MM.1S (cell line): ENCODE results near the gene DACT2.
"Not testable (repeated sequence)": the region's sequence is repeated elsewhere in the genome, so short reads cannot be mapped to it uniquely, and the experiment has no call there.

Source experiments
- DNase-seq: peaks from one replicate; pipeline ENCODE4 v3.0.0-alpha.2; 2015
- H2AFZ ChIP-seq: fragments of 300-600 bp; sonication (generic); 2 replicates; pipeline ENCODE4 v1.6.0; 2016; ENCODE audit warnings: antibody characterized with exemption, low read length
- H3F3A ChIP-seq: fragments of 300-600 bp; sonication (generic); 2 replicates; pipeline ENCODE4 v1.6.1; 2016; ENCODE audit warnings: mild to moderate bottlenecking, antibody characterized with exemption, low read length, moderate library complexity, mixed read lengths; ENCODE audit not compliant: insufficient read depth
- H3K27ac ChIP-seq: fragments of 300-600 bp; sonication (generic); 2 replicates; pipeline ENCODE4 v1.5.1; 2016; ENCODE audit warnings: mild to moderate bottlenecking, low read length
- H3K27me3 ChIP-seq: fragments of 300-600 bp; sonication (generic); replicated peaks from 2 replicates; pipeline ENCODE4 v1.6.0; 2016; ENCODE audit warnings: low read length; ENCODE audit not compliant: insufficient read depth
- H3K36me3 ChIP-seq: fragments of 300-600 bp; sonication (generic); replicated peaks from 2 replicates; pipeline ENCODE4 v1.6.1; 2016; ENCODE audit warnings: mild to moderate bottlenecking, low read length, mixed read lengths; ENCODE audit not compliant: insufficient read depth
- H3K4me1 ChIP-seq: fragments of 300-600 bp; sonication (generic); 2 replicates; pipeline ENCODE4 v1.6.1; 2016; ENCODE audit warnings: low read length, mixed read lengths
- H3K4me2 ChIP-seq: fragments of 300-600 bp; sonication (generic); 2 replicates; pipeline ENCODE4 v1.6.0; 2016; ENCODE audit warnings: low read depth, low read length
- H3K4me3 ChIP-seq: fragments of 300-600 bp; sonication (generic); 2 replicates; pipeline ENCODE4 v1.5.1; 2016; ENCODE audit warnings: low read length, mixed read lengths
- H3K79me2 ChIP-seq: fragments of 300-600 bp; sonication (generic); 2 replicates; pipeline ENCODE4 v1.6.1; 2016; ENCODE audit warnings: mixed run types, low read length, mixed read lengths
- H3K9ac ChIP-seq: fragments of 300-600 bp; sonication (generic); 2 replicates; pipeline ENCODE4 v1.6.1; 2016; ENCODE audit warnings: low read length, mixed read lengths
- H3K9me2 ChIP-seq: fragments of 300-600 bp; sonication (generic); replicated peaks from 2 replicates; pipeline ENCODE4 v1.6.1; 2016; ENCODE audit warnings: mild to moderate bottlenecking, low read length, mixed read lengths; ENCODE audit not compliant: insufficient read depth
- H3K9me3 ChIP-seq: fragments of 300-600 bp; sonication (generic); replicated peaks from 2 replicates; pipeline ENCODE4 v1.6.1; 2016; ENCODE audit warnings: mild to moderate bottlenecking, low read length, mixed read lengths; ENCODE audit not compliant: insufficient read depth
- H4K20me1 ChIP-seq: fragments of 300-600 bp; sonication (generic); 2 replicates; pipeline ENCODE4 v1.6.1; 2016; ENCODE audit warnings: mild to moderate bottlenecking, low read length, moderate library complexity, mixed read lengths; ENCODE audit not compliant: insufficient read depth
- CTCF ChIP-seq: fragments of 300-600 bp; sonication (generic); IDR thresholded peaks from 2 replicates; pipeline ENCODE4 v1.5.1; 2016; ENCODE audit warnings: antibody characterized with exemption, low read length, mixed read lengths
- EZH2 ChIP-seq: fragments of 300-600 bp; sonication (generic); optimal IDR thresholded peaks from 2 replicates; pipeline ENCODE3; 2017; ENCODE audit warnings: low read depth, mild to moderate bottlenecking, antibody characterized with exemption, low read length, mixed read lengths
- EZH2phosphoT487 ChIP-seq: fragments of 300-600 bp; sonication (generic); IDR thresholded peaks from 2 replicates; pipeline ENCODE4 v1.6.1; 2018; ENCODE audit warnings: antibody characterized with exemption, low read length

The DACT2 gene

DNA sequence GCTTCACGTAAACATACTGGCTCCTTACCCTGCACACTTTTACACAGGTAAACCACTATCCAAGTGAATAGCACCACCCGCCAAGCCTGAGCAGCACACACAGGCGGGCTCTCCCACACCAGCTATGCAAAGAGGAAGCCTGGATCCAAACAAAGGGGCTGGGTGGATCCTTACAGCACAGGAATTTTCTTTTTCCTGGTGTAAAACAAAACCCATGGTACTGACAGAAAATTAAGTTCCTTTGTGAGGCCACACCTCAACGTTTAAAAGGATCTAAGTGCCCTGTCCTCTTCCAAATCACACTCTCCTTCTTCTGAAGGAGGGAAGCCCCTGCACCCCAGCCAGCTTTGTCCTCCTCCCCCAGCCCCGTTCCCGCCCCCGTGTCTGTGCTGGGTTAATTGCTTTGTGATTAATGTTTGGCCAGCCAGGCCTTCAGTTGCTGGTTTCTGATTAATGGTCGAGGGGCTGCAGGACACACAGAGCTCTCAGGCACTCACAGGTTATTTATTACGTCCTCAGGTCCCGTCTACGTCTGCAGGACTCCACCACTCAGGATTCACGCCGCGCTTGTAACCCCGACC lies 6.1 kb downstream of the DACT2 start:
- no peak overlapping the region for H3K9ac ChIP-seq
- H4K20me1 ChIP-seq: no peaks in the 10 kb centered on the region
- H3K27me3 ChIP-seq: no peaks in the 10 kb centered on the region
- no peaks in the 10 kb centered on the region for H3K36me3 ChIP-seq
- no peak overlapping the region for H3K27ac ChIP-seq
- H3K4me3 ChIP-seq: no peak overlapping the region
- no peak overlapping the region for H2AFZ ChIP-seq
- H3F3A ChIP-seq: no peaks in the 10 kb centered on the region
- no peak for DNase-seq
- TF ChIP-seq CTCF (no peak), EZH2 (no peak), EZH2phosphoT487 (no peak)
- H3K9me2 ChIP-seq: no peaks in the 10 kb centered on the region
- no peaks in the 10 kb centered on the region for H3K9me3 ChIP-seq
- H3K4me1 ChIP-seq: no peaks in the 10 kb centered on the region
- no peaks in the 10 kb centered on the region for H3K79me2 ChIP-seq
- H3K4me2 ChIP-seq: no peak overlapping the region

DNA sequence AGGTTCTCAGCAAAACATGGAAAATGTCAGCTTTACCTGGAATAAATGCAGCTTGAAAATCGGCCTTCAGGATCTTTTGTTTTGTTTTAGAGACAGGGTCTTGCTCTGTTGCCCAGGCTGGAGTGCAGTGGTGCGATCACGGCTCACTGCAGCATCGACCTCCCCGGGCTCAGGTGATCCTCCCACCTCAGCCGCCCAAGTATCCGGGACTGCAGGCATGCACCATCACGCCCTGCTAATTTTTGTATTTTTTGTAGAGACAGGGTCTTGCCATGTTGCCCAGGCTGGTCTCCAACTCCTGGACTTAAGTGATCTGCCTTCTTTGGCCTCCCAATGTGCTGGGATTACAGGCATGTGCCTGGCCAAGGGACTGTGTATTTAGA lies 7.5 kb downstream of the DACT2 start:
- H4K20me1 ChIP-seq, H3K27ac ChIP-seq, H3K4me2 ChIP-seq, H3K9me2 ChIP-seq, H3F3A ChIP-seq, H3K36me3 ChIP-seq, H3K27me3 ChIP-seq, H3K4me1 ChIP-seq, H3K9me3 ChIP-seq, DNase-seq, H3K9ac ChIP-seq, H2AFZ ChIP-seq, H3K4me3 ChIP-seq, H3K79me2 ChIP-seq: not testable (repeated sequence)

- no peak overlapping the region for H3K27ac ChIP-seq
- H4K20me1 ChIP-seq: no peaks in the 10 kb centered on the region
- H3K79me2 ChIP-seq: no peaks in the 10 kb centered on the region
- H3K4me3 ChIP-seq: no peak overlapping the region
- no peaks in the 10 kb centered on the region for H3K9me3 ChIP-seq
- H3K4me2 ChIP-seq: no peak overlapping the region
- H3K27me3 ChIP-seq: no peaks in the 10 kb centered on the region
- no peak for TF ChIP-seq EZH2
- TF ChIP-seq CTCF: no peak
- TF ChIP-seq EZH2phosphoT487: no peak
- no peaks in the 10 kb centered on the region for H3K4me1 ChIP-seq
- no peak overlapping the region for H3K9ac ChIP-seq
- no peaks in the 10 kb centered on the region for H3K36me3 ChIP-seq
- no peaks in the 10 kb centered on the region for H3F3A ChIP-seq
- no peak overlapping the region for H2AFZ ChIP-seq
- no peak for DNase-seq
- H3K9me2 ChIP-seq: no peaks in the 10 kb centered on the region
Measured at GRCh38 chr6:168311410-168312124, 8.0 kb downstream of the DACT2 start.

DNA sequence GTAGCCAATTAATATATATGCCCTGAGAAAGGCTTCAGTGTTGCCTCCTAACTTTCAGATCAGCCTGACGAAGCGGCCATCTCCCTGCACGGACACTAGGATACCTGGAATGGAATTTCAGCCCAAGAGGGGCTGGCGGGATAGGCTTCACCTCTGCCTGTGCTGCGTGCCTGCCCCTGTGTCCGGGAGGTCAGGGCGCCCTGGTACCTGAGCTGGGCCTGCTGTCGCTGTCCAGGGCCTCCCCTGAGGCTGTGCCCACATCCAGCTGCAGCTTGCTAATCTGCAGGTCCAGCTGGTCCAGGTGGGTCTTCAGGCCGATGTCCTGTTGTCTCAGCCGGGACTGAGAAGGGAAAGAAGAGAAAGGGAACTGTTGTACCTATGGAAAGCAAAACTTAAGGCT lies 8.6 kb downstream of the DACT2 start:
- Histone ChIP-seq H3K79me2 (no peaks in the 10 kb centered on the region), H3K9me3 (no peaks in the 10 kb centered on the region), H3K4me3 (no peak overlapping the region), H3K9ac (no peak overlapping the region), H3K36me3 (no peaks in the 10 kb centered on the region), H3K27me3 (no peaks in the 10 kb centered on the region), H3K4me2 (no peak overlapping the region), H3F3A (no peaks in the 10 kb centered on the region), H3K4me1 (no peaks in the 10 kb centered on the region), H2AFZ (no peak overlapping the region), H3K9me2 (no peaks in the 10 kb centered on the region), H4K20me1 (no peaks in the 10 kb centered on the region), H3K27ac (no peak overlapping the region)
- TF ChIP-seq CTCF (no peak), EZH2 (no peak), EZH2phosphoT487 (no peak)
- no peak for DNase-seq
